Epithelial cell of proximal tubule (primary cell): ENCODE measurements around the gene ANKRD34A. TPM values are rescaled to one million over a fixed set of nuclear protein-coding genes. Genes with fewer than 3 reads are reported as not detected.
A peak's percentile ranks its signal among the peaks of the same experiment; 100 is the strongest.

ENCODE experiments used
- DNase-seq: peaks from one replicate; pipeline ENCODE4 v3.0.0-alpha.2; 2011; ENCODE audit warnings: low read depth
- H3K4me3 ChIP-seq: 2 replicates; pipeline ENCODE4 v1.5.1; 2011; ENCODE audit warnings: low read depth, mild to moderate bottlenecking, low read length
- total RNA-seq: library from RNA; depleted of rRNA; stranded (reverse); fragments of >200 nt; gene quantifications from 2 replicates; pipeline ENCODE4 v1.2.3, GENCODE V29; 2015
- TF ChIP-seq, protein P1 (sequence below): conservative IDR thresholded peaks from 2 replicates; pipeline ENCODE4 v1.5.1; 2012; ENCODE audit warnings: low read depth, mild to moderate bottlenecking, low read length

The ANKRD34A gene
- total RNA-seq, 1 donor from 2014 or later: 0.06 TPM

GRCh38 chr1:145918144-145918991, 46.0 kb downstream of the ANKRD34A start, which contains the start of gene PEX11B:
PEX11B (minus strand) TSS chr1:145918717; CDS start chr1:145918688, 29 bp downstream.
- peak within 1 kb of the TSS; percentile 95 for H3K4me3 ChIP-seq
- TF ChIP-seq, protein P1, sequence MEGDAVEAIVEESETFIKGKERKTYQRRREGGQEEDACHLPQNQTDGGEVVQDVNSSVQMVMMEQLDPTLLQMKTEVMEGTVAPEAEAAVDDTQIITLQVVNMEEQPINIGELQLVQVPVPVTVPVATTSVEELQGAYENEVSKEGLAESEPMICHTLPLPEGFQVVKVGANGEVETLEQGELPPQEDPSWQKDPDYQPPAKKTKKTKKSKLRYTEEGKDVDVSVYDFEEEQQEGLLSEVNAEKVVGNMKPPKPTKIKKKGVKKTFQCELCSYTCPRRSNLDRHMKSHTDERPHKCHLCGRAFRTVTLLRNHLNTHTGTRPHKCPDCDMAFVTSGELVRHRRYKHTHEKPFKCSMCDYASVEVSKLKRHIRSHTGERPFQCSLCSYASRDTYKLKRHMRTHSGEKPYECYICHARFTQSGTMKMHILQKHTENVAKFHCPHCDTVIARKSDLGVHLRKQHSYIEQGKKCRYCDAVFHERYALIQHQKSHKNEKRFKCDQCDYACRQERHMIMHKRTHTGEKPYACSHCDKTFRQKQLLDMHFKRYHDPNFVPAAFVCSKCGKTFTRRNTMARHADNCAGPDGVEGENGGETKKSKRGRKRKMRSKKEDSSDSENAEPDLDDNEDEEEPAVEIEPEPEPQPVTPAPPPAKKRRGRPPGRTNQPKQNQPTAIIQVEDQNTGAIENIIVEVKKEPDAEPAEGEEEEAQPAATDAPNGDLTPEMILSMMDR: no peak
- DNase-seq: peak; percentile 54

GRCh38 chr1:145917595-145917994, 46.8 kb downstream of the ANKRD34A start:
- TF ChIP-seq, protein P1: no peak
- peak overlapping the region; percentile 95 for H3K4me3 ChIP-seq
- DNase-seq: no peak

GRCh38 chr1:145916745-145917144, 47.6 kb downstream of the ANKRD34A start:
- no peak for DNase-seq
- TF ChIP-seq, protein P1: no peak
- no peak overlapping the region for H3K4me3 ChIP-seq

GRCh38 chr1:145912128-145912641, 52.2 kb downstream of the ANKRD34A start:
- DNase-seq: no peak
- no peak overlapping the region for H3K4me3 ChIP-seq
- TF ChIP-seq, protein P1: no peak

Other genes starting within 250 kb of the ANKRD34A start
- gene CD160, start 245.1 kb downstream of the ANKRD34A start, total RNA-seq: not detected in 2 replicates
- 10.4 and 10.6 TPM in 2 replicates for gene RNF115, start 140.5 kb downstream of the ANKRD34A start, total RNA-seq
- gene POLR3C, start 140.4 kb downstream of the ANKRD34A start, total RNA-seq: 44.3 and 49.2 TPM in 2 replicates
- 4.0 and 4.3 TPM in 2 replicates for gene NUDT17, start 118.9 kb downstream of the ANKRD34A start, total RNA-seq
- gene PIAS3, start 105.5 kb downstream of the ANKRD34A start, total RNA-seq: 17.8 and 27.8 TPM in 2 replicates
- 0.36 and 1.6 TPM in 2 replicates for gene ANKRD35, start 78.7 kb downstream of the ANKRD34A start, total RNA-seq
- gene ITGA10, start 54.5 kb downstream of the ANKRD34A start, total RNA-seq: 0.14 and 0.17 TPM in 2 replicates
- gene PEX11B, start 45.9 kb downstream of the ANKRD34A start, total RNA-seq: 19.8 and 24.7 TPM in 2 replicates
- gene RBM8A, start 37.1 kb downstream of the ANKRD34A start, total RNA-seq: 228 and 360 TPM in 2 replicates
- 22.3 and 32.5 TPM in 2 replicates for gene LIX1L, start 6.6 kb downstream of the ANKRD34A start, total RNA-seq
- gene POLR3GL, start 115 bp upstream of the ANKRD34A start, total RNA-seq: 15.6 and 16.1 TPM in 2 replicates
- gene TXNIP, start 32.0 kb upstream of the ANKRD34A start, total RNA-seq: 22.1 and 198 TPM in 2 replicates
- gene HJV, start 57.2 kb upstream of the ANKRD34A start, total RNA-seq: 0.35 TPM in 1 of 2 replicates, not detected in the other
- 0.51 and 0.52 TPM in 2 replicates for gene NBPF10, start 180.2 kb upstream of the ANKRD34A start, total RNA-seq